Measurements from ENCODE around the gene DLGAP4. TPM values are rescaled to one million over a fixed set of nuclear protein-coding genes. Genes with fewer than 3 reads are reported as not detected.

DLGAP4 gene
- total and polyA plus RNA-seq, 12 donors = 34.0 to 74.4 (median 55.6) TPM

DNA sequence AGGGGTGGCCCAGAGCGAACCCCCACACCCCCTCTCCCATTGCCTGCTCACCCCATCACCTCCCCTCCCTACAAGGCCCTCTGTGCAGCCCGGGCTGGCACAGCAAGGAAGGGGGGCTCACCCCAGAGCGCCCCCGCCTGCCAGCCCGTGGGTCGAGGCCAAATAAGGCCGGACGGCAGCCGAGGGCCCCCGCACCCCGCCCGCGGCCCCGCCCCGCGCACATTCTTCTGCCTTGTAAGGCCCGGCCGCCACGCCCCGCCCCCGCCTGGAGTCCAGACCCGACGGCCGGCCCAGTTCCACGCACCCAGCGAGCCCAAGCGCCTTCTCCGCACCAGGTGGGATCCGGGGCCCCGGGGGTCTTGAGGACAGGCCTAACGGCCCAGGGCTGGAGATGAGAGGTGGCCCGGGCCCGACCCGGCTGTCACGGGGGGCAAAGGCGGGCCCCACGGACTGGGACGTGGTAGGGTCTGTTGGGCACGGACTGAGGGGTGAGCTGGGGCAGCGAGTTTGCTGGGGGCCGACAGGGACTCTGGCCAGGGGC, 235.2 kb downstream of the DLGAP4 start, which contains the start of gene MYL9:
Gene MYL9, plus strand, starts transcription at position 293 of the 541 bp plus-strand sequence. CDS start 3,366 bp downstream, outside the sequence.
- TF ChIP-seq, protein P1, sequence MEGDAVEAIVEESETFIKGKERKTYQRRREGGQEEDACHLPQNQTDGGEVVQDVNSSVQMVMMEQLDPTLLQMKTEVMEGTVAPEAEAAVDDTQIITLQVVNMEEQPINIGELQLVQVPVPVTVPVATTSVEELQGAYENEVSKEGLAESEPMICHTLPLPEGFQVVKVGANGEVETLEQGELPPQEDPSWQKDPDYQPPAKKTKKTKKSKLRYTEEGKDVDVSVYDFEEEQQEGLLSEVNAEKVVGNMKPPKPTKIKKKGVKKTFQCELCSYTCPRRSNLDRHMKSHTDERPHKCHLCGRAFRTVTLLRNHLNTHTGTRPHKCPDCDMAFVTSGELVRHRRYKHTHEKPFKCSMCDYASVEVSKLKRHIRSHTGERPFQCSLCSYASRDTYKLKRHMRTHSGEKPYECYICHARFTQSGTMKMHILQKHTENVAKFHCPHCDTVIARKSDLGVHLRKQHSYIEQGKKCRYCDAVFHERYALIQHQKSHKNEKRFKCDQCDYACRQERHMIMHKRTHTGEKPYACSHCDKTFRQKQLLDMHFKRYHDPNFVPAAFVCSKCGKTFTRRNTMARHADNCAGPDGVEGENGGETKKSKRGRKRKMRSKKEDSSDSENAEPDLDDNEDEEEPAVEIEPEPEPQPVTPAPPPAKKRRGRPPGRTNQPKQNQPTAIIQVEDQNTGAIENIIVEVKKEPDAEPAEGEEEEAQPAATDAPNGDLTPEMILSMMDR (IDR thresholded peaks at IDR 0.05) = peak in 1 of 9 donors; percentile 13
- Histone ChIP-seq H3K27ac (peak within 1 kb of the TSS; percentile 91 to 100 (median 98)), H3K4me1 (peaks cover 8 to 74% (median 55%) of the 10 kb centered on the region in 9 donors), H3K4me3 (peak within 1 kb of the TSS; percentile 75 to 99 (median 96)), H3K27me3 (no peaks in the 10 kb centered on the region), H3K9me3 (no peaks in the 10 kb centered on the region), H3K36me3 (peaks cover 0 to 18% (median 16%) of the 10 kb centered on the region in 9 donors)
- ATAC-seq = peak; percentile 84 to 91 (median 86)
- intact Hi-C loops (cut with DNase I) = loop anchor here in 7 of 10 donors (1.0 to 10.0 kb wide), 5 partner anchors 42 to 80 kb away; no protein-coding TSS in a partner anchor
- WGBS, 2 donors = 1% methylated on average over 37 to 41 of the region's 41 CpGs
- DNase-seq = peak; percentile 94

DNA sequence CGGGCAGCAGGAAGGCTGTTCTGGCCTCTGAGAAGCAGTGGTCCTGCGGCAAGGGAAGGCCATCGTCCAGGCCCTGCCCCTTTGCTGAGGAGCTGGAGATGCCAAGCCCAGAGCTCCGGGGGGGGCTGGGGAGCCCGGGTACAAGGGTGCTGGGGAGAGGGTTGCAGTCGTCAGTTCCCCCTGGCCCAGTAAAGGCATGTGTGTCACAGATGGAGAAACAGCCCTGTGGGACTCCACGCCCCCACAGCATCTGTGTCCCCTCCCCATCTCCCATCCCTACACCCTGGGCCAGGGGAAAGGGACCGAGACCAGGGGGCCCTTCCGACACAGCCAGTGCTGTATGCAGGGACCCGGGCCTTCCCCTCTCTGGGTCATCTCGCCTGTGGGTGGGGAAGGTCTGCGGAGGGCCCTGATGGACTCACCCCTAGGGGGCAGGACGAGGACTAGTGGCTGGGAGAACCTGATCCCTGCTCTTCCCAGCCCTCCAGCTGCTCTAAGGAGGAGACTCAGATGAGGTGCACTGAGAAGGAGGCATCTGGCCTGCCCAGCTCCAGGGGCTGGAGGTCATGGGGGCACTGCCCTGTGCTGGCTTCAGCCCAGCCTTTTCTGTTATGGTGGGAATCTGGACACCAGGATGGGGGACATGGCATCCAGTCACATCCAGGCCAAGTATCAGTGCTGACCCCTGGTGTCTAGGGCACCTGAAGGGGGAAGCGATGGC, 235.8 kb downstream of the DLGAP4 start:
- TF ChIP-seq, protein P1 (IDR thresholded peaks at IDR 0.05) = peak; percentile 38 to 78 (median 62)
- H3K4me1 ChIP-seq = peaks cover 8 to 78% (median 55%) of the 10 kb centered on the region in 9 donors
- intact Hi-C loops (cut with DNase I) = loop anchor here in 7 of 10 donors (1.0 to 10.0 kb wide), 6 partner anchors 43 to 81 kb away; no protein-coding TSS in a partner anchor

DNA sequence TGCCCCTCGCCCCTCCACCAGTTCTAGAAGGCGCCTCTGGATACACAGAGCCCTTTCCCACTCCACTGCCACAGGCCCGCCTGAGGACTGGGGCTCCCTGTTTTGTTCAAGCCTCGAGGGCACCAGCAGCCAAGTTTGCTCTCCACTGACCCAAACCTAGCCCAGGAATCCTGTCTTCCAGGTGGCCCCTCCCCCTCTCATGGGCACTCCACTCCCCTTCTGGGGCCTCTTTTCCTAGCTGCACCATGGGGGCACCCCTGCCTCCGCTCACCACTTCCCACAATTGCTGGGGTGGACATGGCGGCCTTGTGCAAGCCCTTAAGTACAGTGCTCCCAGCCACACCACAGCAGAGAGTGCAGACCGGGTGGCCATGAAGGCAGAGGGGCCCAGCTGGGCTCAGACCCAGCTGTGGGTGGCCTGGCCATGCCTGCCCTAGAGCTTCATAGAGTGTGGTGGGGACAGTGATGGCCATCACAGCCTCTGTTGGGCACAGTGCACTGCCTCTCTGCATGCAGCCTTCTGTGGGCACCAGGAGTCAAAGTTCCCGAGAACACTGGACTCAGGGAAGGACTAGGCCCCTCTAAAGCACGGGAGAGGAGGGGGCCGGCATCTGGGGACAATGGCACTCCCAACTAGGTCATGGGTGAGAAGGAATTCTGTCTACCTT, 236.5 kb downstream of the DLGAP4 start:
- H3K4me1 ChIP-seq = peaks cover 8 to 85% (median 55%) of the 10 kb centered on the region in 9 donors
- H3K9me3 ChIP-seq = no peaks in the 10 kb centered on the region
- peak overlapping the region; percentile 91 to 100 (median 98) for H3K27ac ChIP-seq
- intact Hi-C loops (cut with DNase I) = loop anchor here in 7 of 10 donors (2.0 to 10.0 kb wide), 4 partner anchors 45 to 82 kb away; no protein-coding TSS in a partner anchor
- WGBS, 2 donors = 35 to 50% methylated on average over 10 of the region's 10 CpGs
- DNase-seq (no peak), ATAC-seq (peak in 1 of 8 donors; percentile 7)
- no peaks in the 10 kb centered on the region for H3K27me3 ChIP-seq
- TF ChIP-seq, protein P1 (IDR thresholded peaks at IDR 0.05) = no peak
- peaks cover 0 to 32% (median 29%) of the 10 kb centered on the region in 9 donors for H3K36me3 ChIP-seq
- H3K4me3 ChIP-seq = peak overlapping the region; percentile 75 to 99 (median 96)

More for the DNA sequence above, 235.8 kb downstream of the DLGAP4 start:
- 17 to 18% methylated on average over 14 of the region's 14 CpGs for WGBS, 2 donors
- H3K36me3 ChIP-seq = peaks cover 0 to 25% (median 22%) of the 10 kb centered on the region in 9 donors
- peak overlapping the region; percentile 91 to 100 (median 98) for H3K27ac ChIP-seq
- H3K9me3 ChIP-seq = no peaks in the 10 kb centered on the region
- DNase-seq (peak; percentile 54 to 69), ATAC-seq (peak; percentile 42 to 75 (median 64))
- H3K4me3 ChIP-seq = peak overlapping the region; percentile 75 to 99 (median 96)
- H3K27me3 ChIP-seq = no peaks in the 10 kb centered on the region

Measured in heart right ventricle (tissue), 16 donors.